Measurements from ENCODE around the gene NEK2. TPM values are rescaled to one million over a fixed set of nuclear protein-coding genes. Genes with fewer than 3 reads are reported as not detected.
"Not testable (repeated sequence)": the region's sequence is repeated elsewhere in the genome, so short reads cannot be mapped to it uniquely, and the experiment has no call there.

The NEK2 gene
- total RNA-seq, 1 experiment from 2014 or later = 47.5 TPM

DNA sequence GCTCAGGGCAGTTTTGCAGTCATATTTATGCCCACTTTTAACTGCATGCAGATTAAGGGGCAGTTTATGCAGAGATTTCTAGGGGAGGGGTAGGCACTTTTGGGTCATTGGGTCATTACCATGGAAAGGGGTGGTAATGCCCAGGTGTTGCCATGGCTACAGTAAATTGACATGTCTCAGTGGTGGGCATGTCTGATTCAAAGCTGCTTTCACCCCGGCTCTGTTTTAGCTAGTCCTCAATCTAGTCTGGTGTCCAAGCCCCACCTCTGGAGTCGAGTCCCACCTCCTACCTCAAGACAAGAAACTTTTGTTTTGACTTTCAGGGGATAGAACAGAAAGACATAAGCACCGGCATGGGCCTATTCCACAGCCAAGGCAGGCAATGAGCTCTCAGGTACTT, 8.9 kb upstream of the NEK2 start:
- H3K36me3 ChIP-seq (ENCODE audit: low read depth, low read length) = no peaks in the 10 kb centered on the region
- no peaks in the 10 kb centered on the region for H3K9me3 ChIP-seq (ENCODE audit: low read length)
- DNase-seq (no peak), ATAC-seq (no peak)
- no peaks in the 10 kb centered on the region for H4K20me1 ChIP-seq (ENCODE audit: low read length)
- H3K9me2 ChIP-seq (replicated peaks; ENCODE audit: low read length) = no peaks in the 10 kb centered on the region
- intact Hi-C loops (cut with micrococcal nuclease) = loop anchor here (5.0 to 10.0 kb wide), 2 partner anchors 608 to 680 kb away; no protein-coding TSS in a partner anchor
- POLR2A ChIA-PET (ENCODE audit: unreplicated experiment) = interaction anchor here (0.6 kb wide), 1 partner anchor 770 kb away, joined by 3 read pairs; no protein-coding TSS in a partner anchor
- H2AFZ ChIP-seq (ENCODE audit: low read length) = no peak overlapping the region
- no TSS peak for BruUV-seq (replicated peaks)
- TF ChIP-seq EZH2phosphoT487 (IDR thresholded peaks at IDR 0.05; ENCODE audit: borderline replicate concordance, low read length) (no peak), EZH2 (IDR thresholded peaks at IDR 0.05; ENCODE audit: low read length, unreplicated experiment) (no peak)
- TF ChIP-seq, protein P1, sequence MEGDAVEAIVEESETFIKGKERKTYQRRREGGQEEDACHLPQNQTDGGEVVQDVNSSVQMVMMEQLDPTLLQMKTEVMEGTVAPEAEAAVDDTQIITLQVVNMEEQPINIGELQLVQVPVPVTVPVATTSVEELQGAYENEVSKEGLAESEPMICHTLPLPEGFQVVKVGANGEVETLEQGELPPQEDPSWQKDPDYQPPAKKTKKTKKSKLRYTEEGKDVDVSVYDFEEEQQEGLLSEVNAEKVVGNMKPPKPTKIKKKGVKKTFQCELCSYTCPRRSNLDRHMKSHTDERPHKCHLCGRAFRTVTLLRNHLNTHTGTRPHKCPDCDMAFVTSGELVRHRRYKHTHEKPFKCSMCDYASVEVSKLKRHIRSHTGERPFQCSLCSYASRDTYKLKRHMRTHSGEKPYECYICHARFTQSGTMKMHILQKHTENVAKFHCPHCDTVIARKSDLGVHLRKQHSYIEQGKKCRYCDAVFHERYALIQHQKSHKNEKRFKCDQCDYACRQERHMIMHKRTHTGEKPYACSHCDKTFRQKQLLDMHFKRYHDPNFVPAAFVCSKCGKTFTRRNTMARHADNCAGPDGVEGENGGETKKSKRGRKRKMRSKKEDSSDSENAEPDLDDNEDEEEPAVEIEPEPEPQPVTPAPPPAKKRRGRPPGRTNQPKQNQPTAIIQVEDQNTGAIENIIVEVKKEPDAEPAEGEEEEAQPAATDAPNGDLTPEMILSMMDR (conservative IDR thresholded peaks at IDR 0.05; ENCODE audit: low read depth, low read length) = no peak
- CTCF ChIA-PET = interaction anchor here (0.7 to 1.2 kb wide), 2 partner anchors 14 to 772 kb away, joined by 5 to 7 read pairs; no protein-coding TSS in a partner anchor
- no peak overlapping the region for H3K4me3 ChIP-seq (ENCODE audit: low read length)
- no peaks in the 10 kb centered on the region for H3K79me2 ChIP-seq (ENCODE audit: low read length)
- H3K4me1 ChIP-seq (ENCODE audit: insufficient read depth, low read length) = peaks cover 4% of the 10 kb centered on the region; the same call in 1 of the 2 replicates
- no peak overlapping the region for H3K27ac ChIP-seq (ENCODE audit: low read length)
- no peak overlapping the region for H3K4me2 ChIP-seq (ENCODE audit: low read length)
- no peaks in the 10 kb centered on the region for H3F3A ChIP-seq (ENCODE audit: low read length, unreplicated experiment)
- no peak overlapping the region for H3K9ac ChIP-seq (ENCODE audit: low read length)
- H3K27me3 ChIP-seq (ENCODE audit: low read length) = no peaks in the 10 kb centered on the region

DNA sequence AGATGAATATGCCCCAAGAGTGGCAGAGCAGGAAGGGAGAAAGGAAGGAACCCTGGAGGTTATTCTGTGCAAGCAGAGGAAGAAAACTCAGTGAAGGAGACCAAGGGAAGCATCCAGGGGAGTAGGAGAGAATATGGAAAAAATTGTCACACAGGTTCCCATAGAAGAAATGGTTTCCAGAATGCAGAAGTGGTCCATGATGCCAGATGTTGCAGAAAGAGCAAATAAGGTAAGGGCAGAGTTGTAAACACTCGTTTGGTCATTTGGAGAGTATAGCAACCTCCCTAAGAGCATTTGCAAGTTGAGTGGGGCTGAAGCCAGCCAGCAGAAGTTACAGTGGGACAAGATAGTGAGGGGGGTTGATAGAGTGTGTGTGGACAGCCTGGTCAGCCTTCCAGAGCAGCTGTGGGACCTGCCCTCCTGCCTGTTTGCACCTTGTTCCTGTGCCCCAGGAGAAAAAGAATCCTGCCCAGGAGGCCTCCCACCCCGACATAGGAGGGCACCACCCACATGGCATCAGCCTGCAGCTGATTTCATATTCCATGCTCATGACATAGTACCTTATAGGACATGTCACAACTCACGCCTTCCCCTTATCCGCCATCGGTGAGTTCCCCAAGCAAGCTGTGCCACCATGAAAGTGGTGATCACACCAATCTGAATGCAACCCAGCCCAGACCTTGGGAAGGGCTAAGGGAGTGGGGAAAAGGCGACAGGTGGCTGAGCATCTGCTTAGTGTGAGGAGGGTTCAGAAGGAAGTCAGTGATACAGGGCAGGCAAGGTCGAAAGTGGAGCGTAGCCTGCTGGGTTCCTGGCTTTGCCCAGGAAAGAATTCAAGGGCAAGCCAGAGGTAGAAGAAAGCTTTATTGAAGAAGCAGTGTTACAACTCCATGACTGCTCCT, 8.2 kb upstream of the NEK2 start:
- Histone ChIP-seq H3K27ac (ENCODE audit: low read length) (no peak overlapping the region), H3K27me3 (ENCODE audit: low read length) (no peaks in the 10 kb centered on the region), H2AFZ (ENCODE audit: low read length) (no peak overlapping the region), H3K4me2 (ENCODE audit: low read length) (no peak overlapping the region), H4K20me1 (ENCODE audit: low read length) (no peaks in the 10 kb centered on the region), H3K4me3 (ENCODE audit: low read length) (no peak overlapping the region), H3K9me3 (ENCODE audit: low read length) (no peaks in the 10 kb centered on the region), H3K36me3 (ENCODE audit: low read depth, low read length) (no peaks in the 10 kb centered on the region), H3K9ac (ENCODE audit: low read length) (no peak overlapping the region), H3K9me2 (replicated peaks; ENCODE audit: low read length) (no peaks in the 10 kb centered on the region), H3K79me2 (ENCODE audit: low read length) (no peaks in the 10 kb centered on the region), H3K4me1 (ENCODE audit: insufficient read depth, low read length) (peaks cover 4% of the 10 kb centered on the region; the same call in 1 of the 2 replicates), H3F3A (ENCODE audit: low read length, unreplicated experiment) (no peaks in the 10 kb centered on the region)
- intact Hi-C loops (cut with micrococcal nuclease) = loop anchor here (5.0 to 10.0 kb wide), 2 partner anchors 609 to 681 kb away; no protein-coding TSS in a partner anchor
- ChIA-PET CTCF (interaction anchor here (1.2 kb wide), 1 partner anchor 15 kb away, joined by 7 read pairs; no protein-coding TSS in a partner anchor), POLR2A (ENCODE audit: unreplicated experiment) (no interaction called here)
- DNase-seq (no peak), ATAC-seq (no peak)
- BruUV-seq (replicated peaks) = no TSS peak
- TF ChIP-seq, protein P1 (conservative IDR thresholded peaks at IDR 0.05; ENCODE audit: low read depth, low read length) = no peak

DNA sequence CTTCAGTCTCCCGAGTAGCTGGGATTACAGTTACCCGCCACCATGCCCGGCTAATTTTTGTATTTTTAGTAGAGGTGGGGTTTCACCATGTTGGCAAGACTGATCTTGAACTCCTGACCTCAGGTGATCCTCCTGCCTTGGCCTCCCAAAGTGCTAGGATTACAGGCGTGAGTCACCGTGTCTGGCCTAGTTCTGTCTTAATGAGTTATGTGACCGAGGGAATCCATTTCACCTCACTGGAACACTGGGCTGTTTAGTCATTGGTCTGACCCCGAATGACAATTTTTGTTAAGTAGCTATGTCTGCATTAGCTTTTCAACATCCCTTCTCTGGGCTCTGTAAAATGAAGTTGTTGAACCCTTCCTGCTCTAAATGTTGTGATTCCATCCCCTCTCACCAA, 6.8 kb upstream of the NEK2 start:
- H3K27ac ChIP-seq (ENCODE audit: low read length); DNase-seq; H3K4me2 ChIP-seq (ENCODE audit: low read length); ATAC-seq; H2AFZ ChIP-seq (ENCODE audit: low read length); H3K9ac ChIP-seq (ENCODE audit: low read length); H4K20me1 ChIP-seq (ENCODE audit: low read length); H3K4me3 ChIP-seq (ENCODE audit: low read length); H3K79me2 ChIP-seq (ENCODE audit: low read length); H3K9me2 ChIP-seq (replicated peaks; ENCODE audit: low read length); H3K27me3 ChIP-seq (ENCODE audit: low read length); H3K9me3 ChIP-seq (ENCODE audit: low read length); CTCF ChIA-PET; H3F3A ChIP-seq (ENCODE audit: low read length, unreplicated experiment); POLR2A ChIA-PET (ENCODE audit: unreplicated experiment); BruUV-seq (replicated peaks); H3K4me1 ChIP-seq (ENCODE audit: insufficient read depth, low read length); H3K36me3 ChIP-seq (ENCODE audit: low read depth, low read length): not testable (repeated sequence)
- intact Hi-C loops (cut with micrococcal nuclease) = loop anchor here (5.0 to 10.0 kb wide), 2 partner anchors 610 to 683 kb away; no protein-coding TSS in a partner anchor

All from PC-3 (cell line).